AG09309 (cell line): ENCODE results near the gene BPGM.

Source experiments
- DNase-seq: peaks from one replicate; pipeline ENCODE4 v3.0.0-alpha.2; 2010; ENCODE audit warnings: low read depth
- H3K4me3 ChIP-seq: 2 replicates; pipeline ENCODE4 v1.5.1; 2011; ENCODE audit warnings: mild to moderate bottlenecking, low read depth, low read length, moderate library complexity; ENCODE audit not compliant: control insufficient read depth
- TF ChIP-seq, protein P1 (sequence below): IDR thresholded peaks from 2 replicates; pipeline ENCODE4 v1.5.1; 2011; ENCODE audit warnings: mild to moderate bottlenecking, low read depth, low read length, inconsistent platforms; ENCODE audit not compliant: insufficient read depth, control insufficient read depth; ENCODE audit errors: missing control alignments

BPGM gene

DNA sequence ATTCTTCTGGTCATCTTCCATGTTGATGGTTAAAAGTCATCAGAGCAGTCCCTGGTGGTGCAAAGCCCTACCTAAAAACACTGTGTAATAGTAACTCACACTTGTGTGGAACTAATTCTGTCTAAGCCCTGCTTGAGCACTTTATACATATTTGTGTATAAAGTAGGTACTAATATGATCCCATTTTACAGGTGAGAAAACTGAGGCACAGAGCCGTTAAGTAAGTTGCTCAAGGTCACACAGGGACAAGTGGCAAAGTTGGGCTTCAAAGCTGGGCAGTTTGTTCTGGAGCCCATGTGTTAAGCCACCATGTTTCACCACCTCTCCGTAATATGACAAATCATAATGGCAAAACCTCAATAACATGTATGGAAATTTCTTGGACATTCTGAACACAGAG is 48.1 kb downstream of the BPGM start:
- H3K4me3 ChIP-seq, result no peak overlapping the region
- TF ChIP-seq, protein P1, sequence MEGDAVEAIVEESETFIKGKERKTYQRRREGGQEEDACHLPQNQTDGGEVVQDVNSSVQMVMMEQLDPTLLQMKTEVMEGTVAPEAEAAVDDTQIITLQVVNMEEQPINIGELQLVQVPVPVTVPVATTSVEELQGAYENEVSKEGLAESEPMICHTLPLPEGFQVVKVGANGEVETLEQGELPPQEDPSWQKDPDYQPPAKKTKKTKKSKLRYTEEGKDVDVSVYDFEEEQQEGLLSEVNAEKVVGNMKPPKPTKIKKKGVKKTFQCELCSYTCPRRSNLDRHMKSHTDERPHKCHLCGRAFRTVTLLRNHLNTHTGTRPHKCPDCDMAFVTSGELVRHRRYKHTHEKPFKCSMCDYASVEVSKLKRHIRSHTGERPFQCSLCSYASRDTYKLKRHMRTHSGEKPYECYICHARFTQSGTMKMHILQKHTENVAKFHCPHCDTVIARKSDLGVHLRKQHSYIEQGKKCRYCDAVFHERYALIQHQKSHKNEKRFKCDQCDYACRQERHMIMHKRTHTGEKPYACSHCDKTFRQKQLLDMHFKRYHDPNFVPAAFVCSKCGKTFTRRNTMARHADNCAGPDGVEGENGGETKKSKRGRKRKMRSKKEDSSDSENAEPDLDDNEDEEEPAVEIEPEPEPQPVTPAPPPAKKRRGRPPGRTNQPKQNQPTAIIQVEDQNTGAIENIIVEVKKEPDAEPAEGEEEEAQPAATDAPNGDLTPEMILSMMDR, result no peak
- DNase-seq, result no peak

DNA sequence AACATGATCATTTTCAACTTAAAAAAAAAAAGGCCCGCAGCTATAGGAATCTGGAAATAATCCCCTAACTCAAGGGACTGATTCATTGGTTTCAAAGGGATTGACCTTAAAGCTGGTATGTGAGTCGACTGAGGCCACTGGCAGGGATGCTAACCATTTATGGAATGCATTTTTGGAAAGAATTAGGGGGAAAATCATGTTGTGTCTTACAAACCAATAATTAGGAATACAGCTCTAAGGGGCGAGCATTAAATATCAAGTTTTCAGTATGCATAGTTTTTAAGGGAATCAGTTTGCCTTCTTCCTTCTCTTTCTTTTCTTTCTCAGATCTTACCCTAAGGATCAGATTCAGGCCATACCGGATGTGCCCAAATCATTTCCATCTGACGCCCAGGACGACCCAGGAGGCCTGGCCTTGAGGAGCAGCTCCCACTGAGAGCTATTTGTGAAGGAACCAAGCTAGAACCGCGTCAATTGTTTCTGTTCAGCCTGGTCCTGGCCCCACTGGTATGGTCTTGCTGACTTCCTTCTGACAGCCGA is 48.7 kb downstream of the BPGM start:
- H3K4me3 ChIP-seq, result no peak overlapping the region
- TF ChIP-seq, protein P1, result no peak
- peak; percentile 76 for DNase-seq

DNA sequence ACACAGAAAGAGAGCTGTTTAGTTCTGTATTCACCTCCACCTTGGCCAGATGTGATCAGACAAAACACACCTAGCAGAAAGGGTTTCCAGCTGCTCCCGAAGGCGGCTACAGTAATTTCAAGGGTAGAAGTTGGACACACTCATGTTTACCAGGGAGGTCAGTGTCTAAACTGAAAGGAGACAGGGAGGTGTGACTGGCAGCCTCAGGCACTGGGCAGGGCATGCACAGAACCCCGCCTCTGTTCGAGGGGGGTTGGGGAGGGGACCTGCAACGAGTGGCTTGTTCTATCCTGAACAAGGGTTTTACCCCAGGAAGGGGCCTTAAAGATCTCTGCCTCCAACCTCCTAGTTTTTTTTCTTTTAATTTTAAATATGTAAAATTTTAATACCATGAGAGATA is 49.6 kb downstream of the BPGM start:
- H3K4me3 ChIP-seq, result no peak overlapping the region
- no peak for DNase-seq
- TF ChIP-seq, protein P1, result no peak

DNA sequence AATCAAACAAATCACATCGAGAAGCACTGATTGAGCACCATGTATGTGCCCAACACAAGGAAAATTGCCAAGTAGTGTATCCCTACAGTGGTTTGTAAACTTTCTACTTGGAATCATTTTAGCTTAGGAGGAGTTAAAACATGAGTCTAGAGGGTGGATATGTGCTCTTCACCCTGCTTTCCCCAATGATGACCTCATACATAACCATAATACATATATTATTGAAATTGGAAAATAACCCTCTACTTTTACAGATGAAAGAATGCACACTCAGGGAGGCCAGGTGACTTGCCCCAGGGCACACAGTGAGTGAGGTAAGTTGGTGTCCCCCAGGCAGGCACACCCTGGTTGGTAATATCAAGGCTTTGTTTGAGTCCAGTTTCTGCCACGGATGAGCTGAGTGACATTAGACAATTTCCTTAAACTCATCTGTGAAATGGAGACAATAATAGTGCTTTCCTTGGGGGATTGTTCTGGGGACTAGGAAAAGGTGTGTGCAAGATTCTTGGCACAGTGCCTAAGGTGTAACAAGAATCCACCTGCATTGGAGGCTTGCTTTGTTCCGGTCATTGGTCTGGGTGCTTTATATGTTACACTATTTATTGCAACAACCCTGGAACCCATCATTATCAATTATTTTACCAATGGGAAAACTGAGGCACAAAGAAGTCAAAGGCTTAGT is 50.7 kb downstream of the BPGM start:
- TF ChIP-seq, protein P1, result no peak
- no peak overlapping the region for H3K4me3 ChIP-seq
- DNase-seq, result no peak

DNA sequence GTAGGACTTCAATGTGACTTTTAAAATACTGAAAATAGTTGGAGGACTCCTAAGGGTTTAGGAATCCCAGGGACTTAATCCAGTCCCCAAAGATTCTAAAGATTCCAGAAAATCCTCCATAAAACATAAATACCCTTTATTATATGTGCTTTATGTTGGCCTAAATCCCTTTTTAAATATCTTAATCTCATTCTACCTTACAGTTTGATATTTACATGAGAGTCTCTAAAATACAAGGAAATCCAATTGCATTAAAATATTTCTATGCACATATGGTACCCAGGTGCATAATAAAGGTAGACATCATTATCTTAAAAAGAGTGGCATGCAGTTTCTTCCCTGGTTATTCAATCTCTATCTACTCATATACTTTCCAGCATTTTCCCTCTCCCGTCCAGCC is 51.8 kb downstream of the BPGM start:
- no peak overlapping the region for H3K4me3 ChIP-seq
- TF ChIP-seq, protein P1, result no peak
- no peak for DNase-seq

DNA sequence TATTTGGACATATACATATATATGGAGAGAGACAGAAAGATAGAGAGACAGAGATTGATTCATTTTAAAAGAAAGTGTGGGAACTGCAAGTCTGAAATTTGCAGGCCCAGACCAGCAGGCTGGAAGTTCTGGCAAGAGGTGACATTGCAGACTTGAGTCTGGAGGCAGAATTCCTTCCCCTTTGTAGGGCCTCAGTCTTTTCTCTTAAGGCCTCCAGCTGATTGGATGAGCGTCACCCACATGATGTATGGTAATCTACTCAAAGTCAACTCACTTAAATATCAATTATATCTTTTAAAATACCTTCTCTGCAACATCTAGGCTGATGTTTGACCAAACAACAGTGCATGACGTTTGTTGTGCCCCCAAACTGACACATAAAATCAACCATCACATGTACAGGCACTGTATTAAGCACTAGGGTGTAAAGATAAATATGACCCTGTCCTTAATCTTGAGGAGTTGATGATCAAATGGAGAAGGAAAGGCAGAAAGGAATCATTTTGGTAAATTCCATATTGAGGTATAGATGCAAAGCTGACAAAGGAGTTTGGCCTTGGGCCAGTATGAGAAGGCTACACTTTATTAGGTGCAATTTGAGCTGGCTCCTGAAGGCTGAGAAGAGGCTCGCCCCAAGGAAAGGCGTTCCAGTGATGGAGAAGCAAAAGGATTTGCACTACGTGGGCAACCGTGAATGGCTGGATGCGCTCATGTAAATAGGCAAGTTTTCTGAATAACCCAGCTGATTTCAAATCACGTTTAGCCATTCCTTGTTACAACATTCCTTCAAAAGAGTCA is 52.6 kb downstream of the BPGM start:
- TF ChIP-seq, protein P1, result no peak
- H3K4me3 ChIP-seq, result no peak overlapping the region
- DNase-seq, result no peak
